K562 (cell line): ENCODE measurements around the gene ZBTB44. TPM values are rescaled to one million over a fixed set of nuclear protein-coding genes. Genes with fewer than 3 reads are reported as not detected.

Experiments used
- ARID1B ChIP-seq: fragments of 450-650 bp; IDR thresholded peaks from 2 replicates; pipeline ENCODE4 v1.6.1; 2016; ENCODE audit warnings: antibody characterized with exemption, mild to moderate bottlenecking, inconsistent platforms
- BCL6 ChIP-seq: fragments of 250-450 bp; sonication (Bioruptor Pico); IDR thresholded peaks from 2 replicates; pipeline ENCODE4 v1.4.0; 2020
- CBFA2T2 ChIP-seq: fragments of 450-650 bp; conservative IDR thresholded peaks from 2 replicates; pipeline ENCODE4 v1.6.1; 2017; ENCODE audit warnings: mild to moderate bottlenecking
- CBFA2T3 ChIP-seq: fragments of 450-650 bp; IDR thresholded peaks from 2 replicates; pipeline ENCODE4 v1.6.1; 2017
- CBX1 ChIP-seq: sonication (generic); IDR thresholded peaks from 2 replicates; pipeline ENCODE4 v1.6.1; 2016; ENCODE audit warnings: antibody characterized with exemption, low read depth, mild to moderate bottlenecking
- CTBP1 ChIP-seq: fragments of 450-650 bp; IDR thresholded peaks from 2 replicates; pipeline ENCODE4 v1.6.1; 2016; ENCODE audit warnings: borderline replicate concordance
- FOXK2 ChIP-seq, 2 experiments: fragments of 450-650 bp; IDR thresholded peaks in 1 of 2; conservative IDR thresholded peaks in 1 of 2; 2 replicates each; pipeline ENCODE4 v1.6.1; 2016; ENCODE audit warnings: low read depth in 2 of 2, mild to moderate bottlenecking in 1 of 2
- GATA2 ChIP-seq: sonication (generic); formaldehyde crosslinking; IDR thresholded peaks from 2 replicates; pipeline ENCODE4 v1.4.0; 2020; ENCODE audit warnings: mild to moderate bottlenecking, missing genetic modification reagents
- HDAC2 ChIP-seq: fragments of 450-650 bp; IDR thresholded peaks from 2 replicates; pipeline ENCODE4 v1.6.1; 2016; ENCODE audit warnings: mild to moderate bottlenecking
- JUN ChIP-seq, 2 experiments: sonication (generic) in 1 of 2; formaldehyde crosslinking in 1 of 2; IDR thresholded peaks; 2 replicates each; pipeline versions ENCODE4 v1.6.1 to v1.8.0; 2012 to 2022; ENCODE audit warnings: borderline replicate concordance in 2 of 2, mild to moderate bottlenecking in 2 of 2, improper control_type of control experiment in 1 of 2, low read depth in 1 of 2, low read length in 1 of 2, missing genetic modification reagents in 1 of 2
- KDM1A ChIP-seq, 2 experiments: fragments of 450-650 bp; IDR thresholded peaks; 2 replicates each; pipeline ENCODE4 v1.6.1; 2016; ENCODE audit warnings: mild to moderate bottlenecking in 2 of 2
- POU5F1 ChIP-seq: fragments of 150-350 bp; IDR thresholded peaks from 2 replicates; pipeline ENCODE4 v1.6.1; 2014; ENCODE audit warnings: borderline replicate concordance, low read length, low read depth, mild to moderate bottlenecking; ENCODE audit not compliant: partially characterized antibody
- RCOR1 ChIP-seq, 2 experiments: IDR thresholded peaks; 2 replicates each; pipeline ENCODE4 v1.6.1; 2012; ENCODE audit warnings: low read depth in 2 of 2, low read length in 2 of 2, borderline replicate concordance in 1 of 2, improper control_type of control experiment in 1 of 2
- SLC30A9 ChIP-seq: fragments of 250-450 bp; sonication (Bioruptor Pico); IDR thresholded peaks from 2 replicates; pipeline ENCODE4 v1.8.0; 2022; ENCODE audit warnings: mild to moderate bottlenecking, moderate library complexity
- TEAD1 ChIP-seq, 2 experiments: fragments of 450-650 bp in 1 of 2; sonication (generic) in 1 of 2; formaldehyde crosslinking; IDR thresholded peaks; 2 replicates each; pipeline versions ENCODE4 v1.4.0 to v1.8.0; 2020 to 2022; ENCODE audit warnings: mild to moderate bottlenecking in 2 of 2, missing genetic modification reagents in 1 of 2
- TFAM ChIP-seq: fragments of 250-450 bp; sonication (Bioruptor Pico); conservative IDR thresholded peaks from 2 replicates; pipeline ENCODE4 v1.5.0; 2021; ENCODE audit warnings: mild to moderate bottlenecking, moderate library complexity
- TFAP4 ChIP-seq: sonication (generic); formaldehyde crosslinking; IDR thresholded peaks from 2 replicates; pipeline ENCODE4 v1.8.0; 2022; ENCODE audit warnings: missing genetic modification reagents, mild to moderate bottlenecking, moderate library complexity, borderline replicate concordance
- TRIM24 ChIP-seq, 2 experiments: fragments of 450-650 bp; IDR thresholded peaks; 2 replicates each; pipeline ENCODE4 v1.6.1; 2016
- ZFP1 ChIP-seq: fragments of 450-650 bp; formaldehyde crosslinking; IDR thresholded peaks from 2 replicates; pipeline ENCODE4 v1.4.0; 2020; ENCODE audit warnings: mild to moderate bottlenecking, mixed read lengths
- ZNF586 ChIP-seq: fragments of 450-650 bp; formaldehyde crosslinking; conservative IDR thresholded peaks from 2 replicates; pipeline ENCODE4 v1.4.0; 2020; ENCODE audit warnings: mild to moderate bottlenecking, moderate library complexity
- polyA plus RNA-seq, 8 experiments: library from polyadenylated mRNA; depleted of rRNA in 4 of 8; stranded (reverse) in 5 of 8; unstranded in 3 of 8; fragments of >200 nt; fragmentation: Nextera tagmentation in 2 of 8; fragmentation: Illumina TruSeq in 1 of 8; extraction: Ambion mirVana in 2 of 8; extraction: Trizol in 1 of 8; gene quantifications; 2 replicates each; pipeline versions ENCODE4 v1.2.1 to v1.2.3, GENCODE V29; 2011 to 2014; ENCODE audit warnings: inconsistent platforms in 1 of 8, missing spikeins in 1 of 8
- total RNA-seq, 7 experiments: library from RNA; depleted of rRNA in 6 of 7; stranded (reverse); fragments of >200 nt in 6 of 7; fragmentation: Illumina TruSeq in 2 of 7; extraction: Trizol in 2 of 7; gene quantifications; 2 replicates each; pipeline versions ENCODE4 v1.2.1 to v1.2.3, GENCODE V29; 2011 to 2021; ENCODE audit warnings: low replicate concordance in 1 of 7
- TF ChIP-seq, protein P1 (sequence below): fragments of 250-450 bp; sonication (Bioruptor Pico); IDR thresholded peaks from 2 replicates; pipeline ENCODE4 v1.4.0; 2020; ENCODE audit warnings: borderline replicate concordance
- TF ChIP-seq, protein P2 (sequence below): fragments of 250-450 bp; sonication (Bioruptor Pico); IDR thresholded peaks from 2 replicates; pipeline ENCODE4 v1.5.0; 2021; ENCODE audit warnings: mild to moderate bottlenecking, moderate library complexity
- TF ChIP-seq, protein P3 (sequence below): fragments of 450-650 bp; IDR thresholded peaks from one replicate; pipeline ENCODE4 v1.6.1; 2018; ENCODE audit warnings: mild to moderate bottlenecking, moderate library complexity; ENCODE audit not compliant: partially characterized antibody

ZBTB44 gene
- total and polyA plus RNA-seq, 9 of the 15 experiments (the other 6 are each of a cell fraction or from before 2014, with no cell fraction given) = 4.7 to 27.1 (median 17.3) TPM

GRCh38 chr11:130308886-130309285 lies 5.8 kb downstream of the ZBTB44 start (continued):
- TF ChIP-seq, protein P1, sequence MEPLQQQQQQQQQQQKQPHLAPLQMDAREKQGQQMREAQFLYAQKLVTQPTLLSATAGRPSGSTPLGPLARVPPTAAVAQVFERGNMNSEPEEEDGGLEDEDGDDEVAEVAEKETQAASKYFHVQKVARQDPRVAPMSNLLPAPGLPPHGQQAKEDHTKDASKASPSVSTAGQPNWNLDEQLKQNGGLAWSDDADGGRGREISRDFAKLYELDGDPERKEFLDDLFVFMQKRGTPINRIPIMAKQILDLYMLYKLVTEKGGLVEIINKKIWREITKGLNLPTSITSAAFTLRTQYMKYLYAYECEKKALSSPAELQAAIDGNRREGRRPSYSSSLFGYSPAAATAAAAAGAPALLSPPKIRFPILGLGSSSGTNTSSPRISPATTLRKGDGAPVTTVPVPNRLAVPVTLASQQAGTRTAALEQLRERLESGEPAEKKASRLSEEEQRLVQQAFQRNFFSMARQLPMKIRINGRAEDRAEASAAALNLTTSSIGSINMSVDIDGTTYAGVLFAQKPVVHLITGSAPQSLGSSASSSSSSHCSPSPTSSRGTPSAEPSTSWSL (CRISPR knock-in tag) = no peak
- TF ChIP-seq HDAC2 (no peak; the same call in 1 of the 2 replicates), TEAD1 (CRISPR knock-in tag; IDR thresholded peaks at IDR 0.05) (peak in 1 of 2 experiments; percentile 52; a peak in 1 of 4 replicates), KDM1A (IDR thresholded peaks at IDR 0.05) (peak; percentile 34 to 40; a peak in 1 of 4 replicates), ZNF586 (CRISPR knock-in tag) (no peak), ZFP1 (CRISPR knock-in tag) (no peak), BCL6 (CRISPR knock-in tag) (no peak), SLC30A9 (CRISPR knock-in tag) (no peak), TRIM24 (IDR thresholded peaks at IDR 0.05) (peak; percentile 29 to 55; a peak in 1 of 4 replicates), POU5F1 (no peak), TFAM (CRISPR knock-in tag) (no peak), CBFA2T2 (peak; percentile 79), CBX1 (no peak), CBFA2T3 (peak; percentile 90), ARID1B (peak; percentile 84), TFAP4 (peak; percentile 73), CTBP1 (peak; percentile 62; the same call in 1 of the 2 replicates), FOXK2 (conservative IDR thresholded peaks at IDR 0.05 in 1 of 2, IDR thresholded peaks at IDR 0.05 in 1 of 2; ENCODE audit: low read depth in 2 of 2) (0 out of 4 replicates have a peak, but pooled peaks of 1 of the 2 experiments have one; percentile 29), GATA2 (CRISPR knock-in tag) (peak; percentile 44; the same call in 1 of the 2 replicates), JUN (IDR thresholded peaks at IDR 0.05; ENCODE audit: borderline replicate concordance, low read depth, low read length) (no peak), JUN (CRISPR knock-in tag; IDR thresholded peaks at IDR 0.05; ENCODE audit: borderline replicate concordance) (no peak), RCOR1 (IDR thresholded peaks at IDR 0.05; ENCODE audit: borderline replicate concordance in 1 of 2, low read depth in 2 of 2, low read length in 2 of 2) (peak in 1 of 2 experiments; percentile 80; a peak in 2 of 4 replicates)
- TF ChIP-seq, protein P2, sequence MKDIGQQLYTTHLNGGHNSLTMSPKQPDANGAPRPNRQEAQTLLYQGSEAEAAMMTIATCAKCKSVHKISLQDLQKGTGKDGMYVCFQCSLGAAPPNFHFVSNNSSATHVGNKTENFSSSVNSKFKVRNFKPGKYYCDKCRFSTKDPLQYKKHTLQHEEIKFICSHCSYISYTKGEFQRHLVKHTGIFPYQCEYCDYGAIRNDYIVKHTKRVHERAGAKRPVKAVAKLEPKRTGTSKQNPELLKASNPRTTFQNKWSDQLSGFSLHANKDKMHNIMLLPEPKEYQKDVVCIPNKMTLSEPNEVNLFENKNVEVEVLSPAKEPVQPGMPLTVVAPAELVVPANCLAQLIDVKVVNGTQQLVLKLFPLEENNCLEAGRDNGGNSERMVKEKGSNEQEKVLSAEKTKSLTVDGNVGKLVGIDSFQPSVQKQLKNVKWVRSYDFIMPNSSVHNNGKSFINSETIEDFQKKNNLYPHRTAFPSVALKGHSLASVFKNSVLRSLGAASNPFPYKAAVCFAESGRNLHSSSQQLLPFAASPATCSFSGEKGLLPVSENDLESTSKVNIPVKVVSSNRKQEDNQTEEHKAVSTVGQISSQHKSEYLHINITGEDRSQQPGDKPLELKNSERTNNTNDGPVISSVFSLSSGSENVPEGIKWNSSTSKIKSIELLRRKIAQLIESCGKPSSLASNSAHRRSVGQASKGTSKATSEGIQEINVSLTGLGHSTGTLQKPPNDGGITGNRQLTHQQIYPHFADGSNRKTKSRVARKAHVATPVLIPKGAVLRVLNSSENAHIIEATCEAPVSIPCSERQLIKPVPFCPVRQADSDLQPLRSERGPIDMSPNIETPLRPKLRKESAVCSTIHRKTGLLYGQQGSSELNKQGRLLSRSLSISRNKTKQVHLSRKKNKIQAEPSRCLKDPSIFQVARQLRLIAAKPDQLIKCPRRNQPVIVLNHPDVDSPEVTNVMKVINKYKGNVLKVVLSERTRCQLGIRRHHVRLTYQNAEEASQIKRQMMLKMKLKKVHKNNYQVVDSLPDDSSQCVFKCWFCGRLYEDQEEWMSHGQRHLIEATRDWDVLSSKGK (CRISPR knock-in tag) = no peak
- TF ChIP-seq, protein P3, sequence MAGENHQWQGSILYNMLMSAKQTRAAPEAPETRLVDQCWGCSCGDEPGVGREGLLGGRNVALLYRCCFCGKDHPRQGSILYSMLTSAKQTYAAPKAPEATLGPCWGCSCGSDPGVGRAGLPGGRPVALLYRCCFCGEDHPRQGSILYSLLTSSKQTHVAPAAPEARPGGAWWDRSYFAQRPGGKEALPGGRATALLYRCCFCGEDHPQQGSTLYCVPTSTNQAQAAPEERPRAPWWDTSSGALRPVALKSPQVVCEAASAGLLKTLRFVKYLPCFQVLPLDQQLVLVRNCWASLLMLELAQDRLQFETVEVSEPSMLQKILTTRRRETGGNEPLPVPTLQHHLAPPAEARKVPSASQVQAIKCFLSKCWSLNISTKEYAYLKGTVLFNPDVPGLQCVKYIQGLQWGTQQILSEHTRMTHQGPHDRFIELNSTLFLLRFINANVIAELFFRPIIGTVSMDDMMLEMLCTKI = no peak
